ENCODE data around the gene GPR22. TPM values are rescaled to one million over a fixed set of nuclear protein-coding genes. Genes with fewer than 3 reads are reported as not detected.

The GPR22 gene
- total and polyA plus RNA-seq, 2 of the 8 experiments (the other 6 are each of a cell fraction or from before 2014, with no cell fraction given), result 0.02 TPM; not detected in 1

- H3K36me3 ChIP-seq (ENCODE audit: control insufficient read depth in 2 of 4, insufficient read depth in 4 of 4, low read length in 3 of 4), result peaks cover 0 to 4% (median 0%) of the 10 kb centered on the region in 4 experiments; a peak in 2 of 8 replicates
- 91% methylated on average over 6 of the region's 7 CpGs; no CpG with 5 or more reads in 1 of the 2 experiments for WGBS, 2 experiments (ENCODE audit: extremely low coverage in 1 of 2, insufficient coverage in 1 of 2, insufficient read length in 1 of 2, insufficient replicate concordance in 2 of 2, low coverage in 1 of 2, low lambda C conversion rate in 2 of 2, missing lambda C conversion rate in 1 of 2)
- H3K79me1 ChIP-seq (ENCODE audit: low read depth, low read length), result no peaks in the 10 kb centered on the region; the same call in 1 of the 2 replicates
- H2AFZ ChIP-seq (ENCODE audit: low read length), result no peak overlapping the region
- TF ChIP-seq CBX5 (IDR thresholded peaks at IDR 0.05; ENCODE audit: low read depth, low read length), result no peak
- TF ChIP-seq, protein P1, sequence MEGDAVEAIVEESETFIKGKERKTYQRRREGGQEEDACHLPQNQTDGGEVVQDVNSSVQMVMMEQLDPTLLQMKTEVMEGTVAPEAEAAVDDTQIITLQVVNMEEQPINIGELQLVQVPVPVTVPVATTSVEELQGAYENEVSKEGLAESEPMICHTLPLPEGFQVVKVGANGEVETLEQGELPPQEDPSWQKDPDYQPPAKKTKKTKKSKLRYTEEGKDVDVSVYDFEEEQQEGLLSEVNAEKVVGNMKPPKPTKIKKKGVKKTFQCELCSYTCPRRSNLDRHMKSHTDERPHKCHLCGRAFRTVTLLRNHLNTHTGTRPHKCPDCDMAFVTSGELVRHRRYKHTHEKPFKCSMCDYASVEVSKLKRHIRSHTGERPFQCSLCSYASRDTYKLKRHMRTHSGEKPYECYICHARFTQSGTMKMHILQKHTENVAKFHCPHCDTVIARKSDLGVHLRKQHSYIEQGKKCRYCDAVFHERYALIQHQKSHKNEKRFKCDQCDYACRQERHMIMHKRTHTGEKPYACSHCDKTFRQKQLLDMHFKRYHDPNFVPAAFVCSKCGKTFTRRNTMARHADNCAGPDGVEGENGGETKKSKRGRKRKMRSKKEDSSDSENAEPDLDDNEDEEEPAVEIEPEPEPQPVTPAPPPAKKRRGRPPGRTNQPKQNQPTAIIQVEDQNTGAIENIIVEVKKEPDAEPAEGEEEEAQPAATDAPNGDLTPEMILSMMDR (IDR thresholded peaks at IDR 0.05; ENCODE audit: control extremely low read depth in 1 of 3, insufficient read depth in 1 of 3, low read depth in 1 of 3, low read length in 3 of 3), result no peak
- no peak for TF ChIP-seq NRF1 (IDR thresholded peaks at IDR 0.05; ENCODE audit: low read depth, low read length)
- TF ChIP-seq CBX8 (IDR thresholded peaks at IDR 0.05; ENCODE audit: borderline replicate concordance, low read depth, low read length), result no peak
- no peak for TF ChIP-seq CEBPB (IDR thresholded peaks at IDR 0.05; ENCODE audit: low read depth, low read length)
- TF ChIP-seq TAF1 (IDR thresholded peaks at IDR 0.05; ENCODE audit: low read depth, low read length), result no peak
- TF ChIP-seq SP4 (IDR thresholded peaks at IDR 0.05; ENCODE audit: low read length), result no peak
- no peak for TF ChIP-seq GABPA (IDR thresholded peaks at IDR 0.05; ENCODE audit: borderline replicate concordance, insufficient read depth, low read length)
- TF ChIP-seq FOSL1 (IDR thresholded peaks at IDR 0.05; ENCODE audit: insufficient read depth, low read depth, low read length), result no peak
- no peak for DNase-seq (ENCODE audit: low read depth in 1 of 2, low spot score in 2 of 2)
- no peaks in the 10 kb centered on the region for H3K23me2 ChIP-seq (ENCODE audit: low read depth, low read length)
- no peak overlapping the region for H4K8ac ChIP-seq (ENCODE audit: extremely low read depth, insufficient read depth, low read length)
- ChIA-PET CTCF (ENCODE audit: partially characterized antibody) (no interaction called here), POLR2A (ENCODE audit: partially characterized antibody) (no interaction called here)
- no peak overlapping the region for H3K56ac ChIP-seq (replicated peaks; ENCODE audit: insufficient read length, low read depth, low read length)
- H4K5ac ChIP-seq (ENCODE audit: insufficient read length, low read depth, low read length), result no peak overlapping the region
- no peak overlapping the region for H3K4ac ChIP-seq (replicated peaks; ENCODE audit: insufficient read length, low read depth, low read length)
- H2BK15ac ChIP-seq (ENCODE audit: low read length), result no peak overlapping the region
- H3K4me3 ChIP-seq (ENCODE audit: extremely low read depth in 1 of 4, insufficient read depth in 2 of 4, low read depth in 3 of 4, low read length in 4 of 4), result no peak overlapping the region
- no peak overlapping the region for H2AK5ac ChIP-seq (ENCODE audit: low read depth, low read length)
- peaks cover 10 to 14% of the 10 kb centered on the region in 2 experiments; a peak in 3 of 4 replicates for H3K9me3 ChIP-seq (ENCODE audit: insufficient read depth in 2 of 2, low read depth in 1 of 2, low read length in 1 of 2)
- H3K18ac ChIP-seq (ENCODE audit: extremely low read depth, low read length), result no peak overlapping the region; the same call in 1 of the 2 replicates
- no peak for FAIRE-seq
- no peak overlapping the region for H2BK12ac ChIP-seq (ENCODE audit: low read depth, low read length)
- no peak overlapping the region for H3K9ac ChIP-seq (replicated peaks in 1 of 4; ENCODE audit: extremely low read depth in 1 of 4, low read depth in 3 of 4, low read length in 3 of 4)
- no peak overlapping the region for H2BK5ac ChIP-seq (ENCODE audit: low read depth, low read length)
- H3K14ac ChIP-seq (ENCODE audit: insufficient read length), result no peak overlapping the region
- H3K27ac ChIP-seq (ENCODE audit: low read depth, low read length), result no peak overlapping the region
- no peaks in the 10 kb centered on the region for H3K27me3 ChIP-seq (replicated peaks in 1 of 4; ENCODE audit: control insufficient read depth in 3 of 4, extremely low read depth in 1 of 4, insufficient read depth in 3 of 4, low read length in 3 of 4)
- H4K91ac ChIP-seq (replicated peaks; ENCODE audit: insufficient read length, low read length), result no peak overlapping the region
- H2BK120ac ChIP-seq (replicated peaks; ENCODE audit: low read depth, low read length), result no peak overlapping the region
- H3K79me2 ChIP-seq (ENCODE audit: control insufficient read depth in 1 of 2, insufficient read depth in 2 of 2, low read length in 2 of 2), result no peaks in the 10 kb centered on the region
- H3K4me1 ChIP-seq (replicated peaks in 1 of 4; ENCODE audit: control insufficient read depth in 3 of 4, insufficient read depth in 4 of 4, low read length in 3 of 4), result peaks cover 0 to 3% (median 0%) of the 10 kb centered on the region in 4 experiments; a peak in 1 of 7 replicates
- no peaks in the 10 kb centered on the region for H4K20me1 ChIP-seq (replicated peaks in 1 of 2; ENCODE audit: control insufficient read depth in 1 of 2, insufficient read depth in 2 of 2, low read length in 2 of 2)
- H3K23ac ChIP-seq (ENCODE audit: insufficient read length), result no peak overlapping the region
- H3K4me2 ChIP-seq (ENCODE audit: insufficient read depth in 1 of 2, low read depth in 2 of 2, low read length in 2 of 2), result no peak overlapping the region
- H2BK20ac ChIP-seq (ENCODE audit: low read length), result no peak overlapping the region
Measured at GRCh38 chr7:107506674-107507339, 37.0 kb downstream of the GPR22 start.

Measured in H1 (cell line).